DMS 273 (cell line): ENCODE measurements around the gene AFG3L2.
"Not testable (repeated sequence)": the region's sequence is repeated elsewhere in the genome, so short reads cannot be mapped to it uniquely, and the experiment has no call there.

Experiments used
- DNase-seq: peaks from one replicate; lab custom pipeline; 2025; ENCODE audit not compliant: unreplicated experiment; lab: John Stamatoyannopoulos, UW

The AFG3L2 gene

DNA sequence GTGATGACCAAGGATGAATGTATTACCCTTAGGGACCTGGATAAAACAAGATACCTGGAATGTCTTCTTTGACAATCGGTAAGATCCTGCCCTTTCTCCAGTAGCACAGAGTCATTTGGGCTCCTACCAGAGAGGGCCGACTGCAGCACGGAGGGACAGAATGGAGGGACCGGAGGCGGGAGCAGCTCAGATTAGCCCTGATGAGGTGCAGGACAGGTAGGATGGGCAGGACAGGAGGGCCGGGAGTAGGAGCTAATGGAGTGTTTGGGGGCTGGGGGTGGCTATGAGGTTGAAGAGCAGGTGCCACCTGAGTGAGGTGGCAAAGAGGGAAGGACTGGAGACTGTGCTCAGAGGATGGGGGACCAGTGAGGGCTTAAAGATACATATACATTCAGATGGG lies 20.8 kb upstream of the AFG3L2 start:
- no peak for DNase-seq

DNA sequence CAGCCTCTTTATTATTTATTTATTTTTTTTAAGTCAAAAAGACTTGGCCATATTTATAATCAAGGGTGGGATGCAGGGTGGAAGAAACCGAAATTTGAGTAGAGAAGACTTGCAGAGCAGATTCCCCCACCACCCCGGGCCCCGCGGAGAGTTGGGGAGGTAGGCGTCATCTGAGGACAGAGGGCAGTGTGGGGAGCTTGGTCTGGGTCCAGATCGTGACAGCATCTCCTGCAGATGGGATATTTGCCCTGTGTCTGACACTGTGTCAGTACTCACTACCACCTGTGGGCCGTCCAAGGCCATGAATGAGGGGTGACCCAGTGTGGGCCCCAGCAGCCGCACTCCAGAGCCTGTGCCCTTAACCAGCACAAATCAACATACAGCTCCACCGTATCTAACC lies 20.2 kb upstream of the AFG3L2 start:
- DNase-seq: no peak

DNA sequence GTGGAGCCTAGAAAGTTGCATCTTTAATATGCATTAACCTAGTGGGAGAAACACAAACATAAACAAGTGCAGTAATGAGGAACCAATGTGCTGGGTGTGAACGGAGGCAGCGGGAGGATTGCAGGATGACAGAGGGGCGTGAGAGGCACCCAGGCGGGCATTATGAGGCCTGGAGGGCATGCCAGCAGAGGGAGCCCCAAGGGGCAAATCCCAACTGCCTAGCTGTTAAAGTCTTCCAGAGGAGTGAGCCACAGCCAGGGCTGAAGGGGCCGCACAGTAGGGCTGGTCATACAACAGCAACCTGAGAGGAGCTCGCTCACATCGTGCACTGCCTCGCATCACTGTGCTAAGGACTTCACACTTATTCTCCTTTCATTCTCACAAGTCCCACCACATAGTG lies 17.4 kb upstream of the AFG3L2 start:
- DNase-seq: peak; percentile 44

DNA sequence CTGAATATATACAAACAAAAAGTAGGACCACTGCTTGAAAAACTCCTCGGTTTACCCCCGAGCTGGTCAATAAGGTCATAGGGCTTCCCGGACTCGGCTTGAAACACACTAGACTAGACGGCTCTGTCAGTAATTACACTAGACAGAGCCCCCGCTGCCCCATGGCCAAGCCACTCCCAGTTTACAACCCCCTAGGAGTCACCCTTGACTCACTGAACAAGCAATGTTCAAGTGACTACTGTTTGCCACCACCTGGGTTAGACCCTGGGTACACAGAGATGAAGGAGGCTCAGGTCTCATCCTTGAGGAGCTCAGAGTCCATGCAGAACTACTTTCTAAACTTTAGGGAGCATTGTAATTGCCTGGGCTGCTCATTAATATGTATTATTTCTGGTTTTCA lies 17.0 kb upstream of the AFG3L2 start:
- no peak for DNase-seq

DNA sequence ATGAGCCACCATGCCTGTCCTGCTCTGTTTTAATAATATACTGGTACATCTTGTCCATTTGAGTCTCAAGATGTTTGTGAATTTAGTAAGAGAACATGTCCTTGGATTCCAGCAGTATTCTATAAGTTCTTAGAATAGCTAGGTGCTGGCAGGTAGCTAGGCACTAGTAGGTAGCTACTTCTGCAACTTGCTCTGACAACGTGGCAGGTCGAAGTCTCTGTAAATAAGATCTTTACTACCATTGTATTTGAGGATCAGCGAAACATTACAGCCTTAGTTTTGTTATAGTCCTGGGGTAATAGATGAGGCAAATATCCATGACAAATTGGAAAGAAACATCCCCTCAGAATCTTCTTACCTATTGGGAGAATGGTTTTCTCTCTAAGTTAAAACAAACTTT lies 16.5 kb upstream of the AFG3L2 start:
- DNase-seq: no peak

DNA sequence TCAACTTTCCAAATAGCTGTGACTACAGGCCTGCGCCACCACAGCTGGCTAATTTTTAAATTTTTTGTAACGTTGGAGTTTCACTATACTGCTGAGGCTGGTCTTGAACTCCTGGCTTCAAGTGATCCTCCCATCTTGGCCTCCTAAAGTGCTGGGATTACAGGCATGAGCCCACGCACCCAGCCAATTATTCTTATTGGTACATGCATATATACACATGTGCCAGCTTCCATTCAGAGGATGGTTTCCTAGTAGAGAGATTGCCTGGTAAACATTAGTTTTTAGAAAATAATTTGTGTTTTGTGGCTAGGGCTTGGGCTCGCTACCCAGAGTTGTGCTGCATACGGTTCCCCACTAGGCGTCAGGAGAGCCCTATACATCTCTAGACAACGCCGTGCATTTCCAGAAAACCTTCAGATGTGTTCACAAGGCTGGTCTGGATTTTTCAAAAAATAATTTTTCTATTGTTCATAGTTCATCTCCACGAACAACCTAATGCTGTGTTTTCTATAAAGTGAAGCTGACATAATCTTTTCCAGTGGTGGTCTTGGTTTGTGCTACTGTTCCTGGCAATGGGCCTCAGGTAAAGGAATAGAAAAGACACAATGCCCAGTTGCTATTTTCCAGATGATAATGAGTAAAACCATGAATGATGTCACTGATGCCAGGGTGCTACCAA lies 14.6 kb upstream of the AFG3L2 start:
- DNase-seq: peak; percentile 83

DNA sequence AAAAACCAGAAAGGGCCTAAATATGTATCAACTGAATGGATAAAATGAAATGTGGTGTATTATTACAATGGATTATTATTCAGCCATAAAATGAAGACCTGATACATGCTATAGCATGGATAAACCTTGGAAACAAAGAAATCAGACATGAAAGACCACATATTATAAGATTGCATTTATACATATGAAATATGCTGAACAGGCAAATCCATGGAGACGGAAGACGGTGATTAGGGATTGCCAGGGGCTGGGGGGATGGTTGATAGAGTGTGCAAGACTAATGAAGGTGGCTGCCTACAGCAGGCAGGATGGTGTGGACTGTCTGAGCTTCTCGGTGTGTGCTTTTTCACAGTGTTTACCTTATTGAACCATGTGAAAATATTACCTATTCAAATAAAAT lies 11.4 kb upstream of the AFG3L2 start:
- DNase-seq: no peak

DNA sequence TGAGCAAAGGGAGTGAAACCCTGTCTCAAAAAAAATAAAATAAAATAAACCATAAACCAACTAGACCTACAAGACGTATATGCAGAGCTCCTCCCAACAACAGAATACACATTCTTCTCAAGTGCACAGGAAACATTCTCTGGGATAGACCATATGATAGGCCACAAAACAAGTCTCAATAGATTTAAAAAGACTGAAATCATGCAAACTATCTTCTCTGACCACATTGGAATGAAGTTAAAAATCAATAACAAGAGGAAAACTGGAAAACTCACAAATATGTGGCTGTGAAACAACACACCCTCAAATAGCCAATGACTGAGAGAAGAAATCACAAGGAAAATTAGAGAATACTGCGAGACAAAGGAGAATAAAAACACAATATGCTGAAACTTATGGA lies 7.2 kb upstream of the AFG3L2 start:
- DNase-seq: no peak

DNA sequence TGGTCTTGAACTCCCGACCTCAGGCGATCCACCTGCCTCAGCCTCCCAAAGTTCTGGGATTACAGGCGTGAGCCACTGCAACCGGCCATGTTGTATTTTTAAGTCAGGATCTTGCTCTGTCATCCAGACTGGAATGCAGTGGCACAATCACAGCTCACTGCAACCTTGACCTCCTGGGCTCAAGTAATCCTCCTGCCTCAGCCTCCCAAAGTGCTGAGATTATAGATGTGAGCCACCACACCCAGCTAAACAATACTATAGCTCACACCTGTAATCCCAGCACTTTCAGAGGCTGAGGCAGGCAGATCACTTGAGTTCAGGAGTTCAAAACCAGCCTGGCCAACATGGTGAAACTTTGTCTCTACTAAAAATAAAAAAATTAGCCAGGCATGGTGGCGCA lies 6.7 kb upstream of the AFG3L2 start:
- not testable (repeated sequence) for DNase-seq

DNA sequence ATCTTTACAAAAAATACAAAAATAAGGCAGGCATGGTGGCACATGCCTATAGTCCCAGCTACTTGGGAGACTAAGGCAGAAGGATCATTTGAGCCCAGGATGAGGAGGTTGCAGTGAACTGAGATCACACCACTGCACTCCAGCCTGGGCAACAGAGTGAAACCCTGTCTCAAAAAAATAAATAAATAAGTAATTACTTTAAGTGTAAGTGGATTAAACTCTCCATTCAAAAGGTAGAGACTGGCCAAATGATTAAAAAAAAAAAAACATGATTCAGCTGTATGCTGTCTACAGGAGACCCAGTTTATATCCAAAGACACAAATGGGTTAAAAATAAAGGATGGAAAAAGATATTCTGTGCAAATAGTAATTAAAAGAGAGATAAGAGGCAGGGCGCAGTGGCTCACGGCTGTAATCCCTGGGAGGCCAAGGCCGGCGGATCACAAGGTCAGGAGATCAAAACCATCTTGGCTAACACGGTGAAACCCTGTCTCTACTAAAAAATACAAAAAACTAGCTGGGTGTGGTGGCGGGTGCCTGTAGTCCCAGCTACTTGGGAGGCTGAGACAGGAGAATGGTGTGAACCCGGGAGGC lies 5.3 kb upstream of the AFG3L2 start:
- not testable (repeated sequence) for DNase-seq

DNA sequence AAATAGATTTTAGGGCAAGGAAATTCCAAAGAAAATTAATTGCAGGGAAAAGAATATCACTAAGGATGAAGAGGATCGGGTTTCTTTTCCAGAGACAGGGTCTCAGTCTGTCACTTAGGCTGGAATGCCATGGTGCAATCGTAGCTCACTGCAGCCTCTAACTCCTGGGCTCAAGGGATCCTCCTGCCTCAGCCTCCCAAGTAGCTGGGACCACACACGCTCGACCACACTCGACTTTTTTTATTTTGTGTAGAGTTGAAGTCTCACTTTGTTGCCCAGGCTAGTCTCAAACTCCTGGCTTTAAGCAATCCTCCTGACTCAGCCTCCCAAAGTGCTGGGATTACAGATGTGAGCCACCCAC lies 1.2 kb upstream of the AFG3L2 start:
- DNase-seq: not testable (repeated sequence)

DNA sequence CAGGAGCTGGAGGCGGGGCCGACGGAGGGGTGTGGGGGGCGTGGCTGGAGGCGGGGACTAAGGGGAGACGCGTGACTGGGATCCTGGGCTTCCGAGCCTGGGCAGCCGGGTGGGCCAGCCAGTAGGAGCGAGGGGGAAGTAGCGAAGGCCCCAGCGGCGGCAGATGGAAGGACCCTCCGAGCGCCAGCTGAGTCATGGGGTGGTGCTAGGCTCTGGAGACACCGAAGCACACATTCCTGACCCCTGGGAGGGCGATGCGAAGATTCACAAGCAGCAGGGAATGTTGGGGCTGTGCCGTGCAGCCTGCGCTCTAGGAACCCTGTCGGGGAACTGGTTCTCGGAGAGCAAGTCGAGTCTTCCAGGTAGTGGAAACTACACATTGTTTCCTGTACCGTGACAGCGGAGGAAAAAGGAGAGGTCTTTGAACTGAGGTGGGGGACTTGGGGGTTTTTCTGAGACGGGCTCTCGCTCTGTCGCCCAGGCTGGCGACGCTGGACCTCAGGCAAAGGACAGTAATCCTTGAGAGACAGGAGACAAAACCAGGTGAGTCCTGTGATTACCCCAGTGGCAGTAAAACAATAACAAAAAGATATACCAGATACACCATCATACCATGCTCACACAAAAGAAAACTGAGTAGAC lies 650 bp upstream of the AFG3L2 start:
- DNase-seq: no peak

DNA sequence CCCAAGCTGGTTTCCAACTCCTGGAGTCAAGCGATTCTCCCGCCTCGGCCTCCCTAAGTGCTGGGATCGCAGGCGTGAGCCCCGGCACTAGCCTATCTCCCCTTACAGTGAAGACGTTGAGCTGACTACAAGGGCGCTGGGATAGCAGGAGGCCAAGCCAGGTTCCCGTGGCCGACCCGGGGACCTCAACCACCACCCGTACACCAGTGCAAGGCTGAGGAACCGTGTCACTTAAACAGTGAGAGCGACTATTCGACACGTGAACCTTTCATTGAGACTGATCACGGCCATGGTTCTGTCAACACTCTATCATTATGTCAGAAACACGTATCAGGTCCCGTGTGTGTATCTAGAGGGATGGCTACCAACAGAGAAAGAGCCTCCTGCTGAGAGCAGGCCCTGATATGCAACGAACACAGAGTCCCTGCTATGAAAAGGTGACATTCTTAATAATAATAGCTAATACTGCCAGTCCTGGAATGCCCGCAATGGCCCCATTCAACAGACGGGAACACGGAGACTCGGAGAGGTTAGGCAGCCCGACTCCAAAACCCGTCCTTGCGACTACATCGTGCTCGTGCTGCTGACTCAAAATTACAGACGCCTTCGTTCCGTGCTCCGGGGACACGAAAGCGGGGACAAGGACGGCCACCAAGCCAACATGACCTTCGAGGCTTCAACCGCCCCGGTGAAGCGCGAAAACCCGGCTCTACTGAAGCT lies 833 bp downstream of the AFG3L2 start:
- peak; percentile 69 for DNase-seq

DNA sequence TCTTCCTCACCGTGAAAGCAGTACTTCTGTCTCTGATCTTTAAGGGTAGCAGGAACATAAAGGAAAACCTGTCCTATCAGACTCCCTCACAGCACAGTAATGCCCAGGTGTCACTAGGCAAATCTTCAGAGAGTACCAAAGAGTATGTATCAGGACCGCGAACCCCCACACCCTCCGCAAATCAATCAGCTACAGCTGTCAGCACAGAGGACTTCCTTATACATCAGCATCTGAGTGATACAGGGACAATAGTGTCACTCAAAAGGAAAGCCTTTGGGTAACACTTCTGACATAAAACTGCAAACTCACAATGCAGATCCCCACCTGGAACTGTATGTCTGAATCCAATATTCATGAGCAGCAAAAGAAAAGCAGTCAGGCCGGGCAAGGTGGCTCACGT lies 2.6 kb downstream of the AFG3L2 start:
- DNase-seq: no peak

DNA sequence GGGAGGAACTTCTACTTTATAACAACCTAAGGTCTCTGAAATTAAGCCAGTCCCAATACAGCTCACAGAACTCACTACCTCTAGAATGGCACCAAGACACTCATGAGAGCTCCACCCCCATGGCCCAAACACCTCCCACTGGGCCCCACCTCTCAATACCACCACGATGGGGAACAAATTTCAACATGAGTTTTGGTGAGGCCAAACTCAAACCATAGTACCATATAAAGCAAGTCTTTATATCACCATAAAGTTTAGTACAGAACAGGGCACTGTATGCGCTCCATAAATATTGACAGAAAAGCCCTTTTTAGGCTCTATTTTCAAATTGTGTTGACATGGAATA lies 3.3 kb downstream of the AFG3L2 start:
- DNase-seq: no peak

DNA sequence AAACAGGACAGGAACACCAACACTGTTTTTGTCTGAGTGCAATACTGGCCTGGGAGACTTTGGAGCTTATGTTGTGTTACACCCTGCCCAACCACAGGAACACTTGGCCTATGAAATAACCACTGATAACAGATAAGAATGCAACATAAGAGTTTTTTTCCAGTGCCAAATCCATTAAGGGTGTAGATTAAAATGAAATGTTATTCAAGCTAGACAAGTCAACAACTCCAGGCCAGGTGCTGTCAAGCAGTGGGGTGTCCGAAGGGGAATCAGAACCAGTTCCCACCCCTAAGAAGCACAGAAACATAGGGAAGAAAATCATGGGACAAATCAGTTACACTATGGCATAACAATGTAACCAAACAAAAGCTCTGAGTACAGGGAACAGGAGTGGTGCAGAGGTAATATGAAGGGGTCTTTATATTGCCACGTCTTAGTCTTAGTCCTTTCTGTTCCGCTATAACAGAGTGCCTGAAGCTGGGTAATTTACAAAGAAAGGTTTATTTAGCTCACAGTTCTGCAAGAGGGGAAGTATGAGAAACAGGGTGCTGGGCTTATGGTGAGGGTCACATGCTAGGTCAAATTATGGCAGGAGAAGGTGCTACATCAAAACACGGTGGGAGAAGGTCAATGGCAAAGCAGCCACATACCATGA lies 3.8 kb downstream of the AFG3L2 start:
- no peak for DNase-seq

DNA sequence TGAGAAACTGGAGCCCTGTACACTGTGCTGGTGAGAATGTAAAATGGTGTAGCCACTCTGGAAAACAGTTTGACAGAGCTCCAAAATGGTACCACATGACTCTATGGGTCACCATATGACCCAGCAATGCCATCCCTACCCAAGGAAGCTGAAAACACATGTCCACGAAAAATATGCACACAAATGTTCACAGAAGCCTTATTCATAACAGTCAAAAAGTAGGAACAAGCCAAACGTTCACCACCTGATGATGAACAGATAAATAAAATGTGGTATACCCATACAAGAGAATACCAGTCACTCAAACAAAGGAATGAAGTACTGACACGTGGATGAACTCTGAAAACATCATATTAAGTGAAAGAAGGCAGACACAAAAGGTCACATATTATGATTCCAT lies 4.6 kb downstream of the AFG3L2 start:
- DNase-seq: no peak

DNA sequence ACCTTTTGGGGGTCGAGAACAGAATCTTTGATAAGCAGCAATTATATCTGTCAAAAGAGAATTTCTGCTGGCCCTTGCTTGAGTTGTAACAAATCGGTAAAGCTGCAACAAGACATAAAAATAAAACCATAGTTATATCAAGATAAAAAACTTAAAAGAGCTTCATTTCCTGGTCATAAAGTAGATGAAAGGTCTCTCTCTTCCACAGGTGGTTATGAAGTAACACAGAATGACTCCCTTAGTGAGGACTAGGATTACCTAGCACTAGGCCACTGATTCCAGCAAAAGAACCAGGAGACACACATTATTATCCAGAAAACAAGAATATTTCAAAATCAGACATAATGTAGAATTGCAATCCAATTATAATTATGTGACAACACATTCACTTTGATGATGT lies 5.4 kb downstream of the AFG3L2 start:
- DNase-seq: no peak

DNA sequence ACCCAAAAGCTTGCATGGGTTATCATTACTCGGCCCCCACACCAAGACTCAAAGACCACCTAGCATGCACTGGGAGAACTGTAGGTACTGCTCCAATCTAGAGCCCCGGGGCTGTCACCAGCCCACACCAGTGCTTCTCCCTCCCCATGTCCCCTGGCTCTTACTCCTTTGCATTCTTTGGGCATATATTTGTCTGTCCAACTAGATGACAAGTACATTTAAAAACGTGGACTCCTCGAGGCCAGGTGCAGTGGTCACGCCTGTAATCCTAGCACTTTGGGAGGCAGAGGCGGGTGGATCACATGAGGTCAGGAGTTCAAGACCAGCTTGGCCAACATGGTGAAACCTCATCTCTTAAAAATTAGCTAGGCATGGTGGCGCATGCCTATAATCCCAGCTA lies 7.8 kb downstream of the AFG3L2 start:
- no peak for DNase-seq

DNA sequence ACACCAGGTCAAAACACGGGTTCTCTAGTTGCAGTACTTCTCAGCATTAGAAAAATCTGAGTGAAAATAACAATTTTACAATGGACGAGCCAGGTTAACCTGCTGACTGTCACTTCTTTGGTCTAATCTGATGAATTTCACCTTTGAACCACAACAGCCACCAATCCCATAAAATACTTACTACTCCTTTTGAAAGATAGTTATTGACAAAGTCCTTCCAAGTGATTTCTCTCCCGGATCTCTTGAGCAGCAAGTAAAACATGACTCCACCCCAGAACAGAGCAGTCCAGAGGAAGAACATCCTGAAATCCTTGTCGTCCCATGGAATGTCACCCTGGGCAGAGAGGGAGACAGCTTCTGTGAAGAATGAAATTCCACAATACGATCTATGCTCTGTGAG lies 10.2 kb downstream of the AFG3L2 start:
- DNase-seq: no peak

DNA sequence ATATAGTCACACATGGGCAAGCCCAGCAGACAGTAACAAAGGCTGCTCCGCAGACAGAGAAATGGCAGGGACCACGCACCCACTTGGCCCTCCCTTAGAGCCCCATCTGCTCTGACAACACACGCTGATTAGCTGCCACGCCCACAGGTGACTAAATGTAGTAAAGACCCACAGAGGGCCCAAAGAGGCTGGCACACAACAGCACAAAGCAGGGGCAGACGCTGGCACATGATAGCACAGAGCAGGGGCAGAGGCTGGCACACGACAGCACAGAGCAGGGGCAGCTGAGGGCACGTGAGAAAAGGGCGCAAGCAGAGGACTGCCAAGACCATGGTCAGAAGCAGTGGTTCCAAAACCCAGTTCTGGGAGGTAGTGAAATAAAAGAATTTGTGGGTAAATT lies 10.6 kb downstream of the AFG3L2 start:
- DNase-seq: no peak
